Stimulated activated CD4-positive, alpha-beta T cell treated with anti-CD3 and anti-CD28 coated beads, Interleukin-4, amount 100 ng/mL, for 4 hours (primary cell): ENCODE data around the gene LITAF.
"Not testable (repeated sequence)": the region's sequence is repeated elsewhere in the genome, so short reads cannot be mapped to it uniquely, and the experiment has no call there.

Experiments
- DNase-seq, 2 experiments: peaks; one replicate each; pipeline ENCODE4 v3.0.0-alpha.2; 2020

LITAF gene

GRCh38 chr16:11597235-11598095, 10.7 kb upstream of the LITAF start:
- no peak for DNase-seq

GRCh38 chr16:11596572-11597226, 10.0 kb upstream of the LITAF start:
- no peak for DNase-seq

DNA sequence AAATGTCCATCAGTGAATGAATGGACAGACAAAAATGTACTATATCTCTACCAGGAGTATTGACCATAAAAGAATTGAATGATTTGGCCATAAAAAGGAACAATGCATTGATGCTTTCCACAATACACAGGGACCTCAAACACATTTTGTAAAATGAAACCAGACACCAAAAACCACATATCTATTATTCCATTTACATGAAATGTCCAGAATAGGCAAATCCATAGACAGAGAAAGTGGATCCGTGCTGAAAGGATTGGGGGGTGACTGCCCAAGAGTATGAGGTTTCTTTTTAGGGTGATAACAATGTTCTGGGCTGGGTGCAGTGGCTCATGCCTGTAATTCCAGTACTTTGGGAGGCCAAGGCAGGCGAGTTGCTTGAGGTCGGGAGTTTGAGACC, 6.9 kb upstream of the LITAF start:
- no peak for DNase-seq

DNA sequence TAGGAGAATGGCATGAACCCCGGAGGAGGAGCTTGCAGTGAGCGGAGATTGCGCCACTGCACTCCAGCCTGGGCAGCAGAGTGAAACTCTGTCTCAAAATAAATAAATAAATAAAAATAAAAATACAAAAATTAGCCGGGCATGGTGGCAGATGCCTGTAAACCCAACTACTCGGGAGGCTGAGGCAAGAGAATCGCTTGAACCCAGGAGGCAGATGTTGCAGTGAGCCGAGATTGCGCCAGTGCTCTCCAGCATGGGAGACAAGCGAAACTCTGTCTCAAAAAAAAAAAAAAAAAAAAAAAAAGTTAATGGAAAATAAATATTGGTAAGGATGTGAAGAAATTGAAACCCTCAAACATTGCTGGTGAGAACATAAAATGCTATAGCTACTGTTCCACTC, 6.4 kb upstream of the LITAF start:
- not testable (repeated sequence) for DNase-seq

DNA sequence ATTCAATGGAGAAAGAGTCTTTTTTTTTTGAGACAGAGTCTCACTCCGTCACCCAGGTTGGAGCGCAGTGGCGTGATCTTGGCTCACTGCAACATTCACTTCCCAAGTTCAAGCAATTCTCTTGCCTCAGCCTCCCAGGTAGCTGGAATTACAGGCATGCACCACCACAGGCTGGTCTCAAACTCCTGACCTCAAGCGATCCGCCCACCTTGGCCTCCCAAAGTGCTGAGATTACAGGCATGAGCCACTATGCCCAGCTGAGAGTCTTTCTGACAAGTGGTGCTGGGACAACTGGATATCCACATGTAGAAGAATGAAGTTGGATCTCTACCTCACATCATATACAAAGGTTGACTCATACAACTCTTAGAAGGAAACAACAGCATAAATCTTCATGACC, 4.9 kb upstream of the LITAF start:
- DNase-seq, result not testable (repeated sequence)

- DNase-seq, result no peak
Observed at GRCh38 chr16:11589198-11589550, 2.5 kb upstream of the LITAF start.

DNA sequence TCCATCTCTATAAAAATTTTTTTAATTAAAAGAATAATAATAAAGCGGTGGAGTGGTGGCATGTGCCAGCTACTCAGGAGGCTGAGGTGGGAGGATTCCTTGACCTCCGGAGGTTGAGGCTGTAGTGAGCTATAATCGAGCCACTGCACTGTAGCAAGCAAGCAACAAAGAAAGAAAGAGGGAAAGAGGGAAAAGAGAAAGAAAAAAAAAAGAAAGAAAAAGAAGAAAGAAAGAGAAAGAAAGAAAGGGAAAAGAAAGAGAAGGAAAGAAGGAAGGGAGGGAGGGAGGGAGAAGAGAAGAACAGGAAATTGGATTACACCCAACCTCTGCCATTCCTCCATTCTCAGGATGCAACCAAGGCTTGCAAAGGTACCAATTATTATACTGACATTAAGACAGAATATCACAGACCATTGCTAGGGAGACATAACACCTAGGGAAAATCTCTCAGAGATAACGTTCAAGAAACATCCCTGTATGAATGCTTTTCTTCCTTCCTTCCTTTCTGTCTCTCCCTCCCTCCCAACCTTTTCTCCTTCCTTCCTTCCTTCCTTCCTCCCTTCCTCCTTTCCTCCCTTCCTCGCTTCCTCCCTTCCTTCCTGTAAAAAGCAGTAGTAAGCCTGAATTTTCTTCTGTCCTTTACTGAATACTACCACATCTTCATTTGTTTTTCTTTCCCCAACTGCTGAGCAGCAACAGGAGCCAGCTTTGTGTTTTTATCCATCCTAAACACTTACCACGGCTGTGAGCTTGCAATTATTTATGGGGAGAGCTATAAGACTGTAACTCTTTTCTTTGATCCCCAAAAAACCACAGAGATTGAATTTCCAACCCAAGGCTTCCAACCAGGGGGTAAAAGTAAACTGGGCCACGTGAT, 1.8 kb upstream of the LITAF start:
- DNase-seq, result no peak

- DNase-seq, result no peak
Observed at GRCh38 chr16:11587643-11588247, 1.0 kb upstream of the LITAF start.

DNA sequence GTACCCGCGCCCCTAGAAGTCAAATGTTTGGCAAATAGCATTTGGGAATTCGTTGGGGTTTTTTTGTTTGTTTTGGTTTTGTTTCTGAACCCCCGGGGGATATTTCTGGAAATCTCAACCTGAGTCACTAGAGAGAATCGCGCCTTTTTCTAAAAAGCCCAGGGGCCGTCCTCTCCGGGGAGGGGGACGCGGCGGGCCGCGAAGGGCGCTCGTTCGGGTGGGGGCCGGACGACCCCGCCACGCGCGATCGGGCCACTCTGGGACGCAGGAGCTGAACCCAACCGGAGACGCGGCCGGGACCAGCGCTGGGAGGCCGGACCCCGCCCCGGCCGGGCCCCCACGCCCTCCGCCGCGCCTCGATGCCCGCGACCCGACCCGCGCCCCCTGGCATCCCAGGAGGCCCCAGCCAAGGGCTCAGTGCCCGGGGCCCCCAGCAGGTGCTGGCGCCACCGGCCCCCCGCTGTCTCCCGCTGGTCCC, 302 bp downstream of the LITAF start:
- peak in 1 of 2 experiments; percentile 12 for DNase-seq

- peak in 1 of 2 experiments; percentile 15 for DNase-seq
Observed at GRCh38 chr16:11585460-11586377, 1.0 kb downstream of the LITAF start.

DNA sequence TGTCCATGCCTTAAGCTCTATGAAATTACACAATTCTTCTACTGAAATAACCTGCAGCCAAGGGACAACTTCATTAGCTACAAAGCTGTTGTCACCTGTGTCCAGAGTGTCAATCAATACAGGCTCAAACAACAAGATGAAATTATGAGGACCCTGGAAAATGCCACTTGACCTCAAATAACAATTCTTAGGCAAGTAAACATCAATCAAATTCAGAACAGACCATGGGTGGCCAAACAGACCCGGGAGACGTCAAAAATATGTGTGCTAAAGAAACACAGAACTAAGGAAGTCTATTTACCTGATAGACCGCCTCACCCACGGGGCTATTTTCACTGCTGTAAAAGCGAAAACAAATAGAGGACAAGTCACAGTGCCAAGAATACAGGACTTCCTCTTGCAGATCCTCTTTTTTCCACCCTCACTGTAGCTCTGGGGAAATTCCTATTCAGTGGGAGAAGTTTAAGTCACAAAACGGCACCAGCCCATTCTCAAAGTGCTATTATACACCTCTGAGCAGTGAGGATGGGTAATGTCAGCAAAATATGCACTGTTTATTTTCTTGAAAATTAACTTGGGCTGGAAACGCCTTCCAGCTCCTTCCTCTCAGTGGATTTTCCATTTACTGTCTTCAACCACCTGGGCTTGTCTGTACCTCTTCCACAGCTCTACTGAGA, 2.7 kb downstream of the LITAF start:
- no peak for DNase-seq

DNA sequence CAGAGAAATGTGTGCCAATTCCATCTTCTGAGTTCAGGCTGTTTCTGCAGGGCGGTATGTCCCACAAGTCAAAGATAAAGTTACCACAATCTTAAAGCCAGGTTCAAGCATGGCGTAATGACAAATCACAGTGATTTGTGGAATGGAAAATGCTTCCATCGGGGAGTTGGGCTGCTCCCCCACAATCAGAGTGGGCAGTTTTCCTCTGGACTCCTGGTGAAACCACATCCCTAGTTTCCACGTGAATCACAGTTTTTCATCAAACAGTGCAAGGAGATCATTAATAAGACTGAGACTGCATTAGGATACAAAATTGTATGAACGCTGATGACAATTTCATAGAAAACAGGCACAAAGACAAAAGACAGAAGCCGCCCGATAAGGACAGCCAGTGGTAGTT, 3.6 kb downstream of the LITAF start:
- no peak for DNase-seq

GRCh38 chr16:11582157-11582814, 4.4 kb downstream of the LITAF start:
- no peak for DNase-seq

GRCh38 chr16:11581678-11582077, 5.0 kb downstream of the LITAF start:
- DNase-seq, result no peak

DNA sequence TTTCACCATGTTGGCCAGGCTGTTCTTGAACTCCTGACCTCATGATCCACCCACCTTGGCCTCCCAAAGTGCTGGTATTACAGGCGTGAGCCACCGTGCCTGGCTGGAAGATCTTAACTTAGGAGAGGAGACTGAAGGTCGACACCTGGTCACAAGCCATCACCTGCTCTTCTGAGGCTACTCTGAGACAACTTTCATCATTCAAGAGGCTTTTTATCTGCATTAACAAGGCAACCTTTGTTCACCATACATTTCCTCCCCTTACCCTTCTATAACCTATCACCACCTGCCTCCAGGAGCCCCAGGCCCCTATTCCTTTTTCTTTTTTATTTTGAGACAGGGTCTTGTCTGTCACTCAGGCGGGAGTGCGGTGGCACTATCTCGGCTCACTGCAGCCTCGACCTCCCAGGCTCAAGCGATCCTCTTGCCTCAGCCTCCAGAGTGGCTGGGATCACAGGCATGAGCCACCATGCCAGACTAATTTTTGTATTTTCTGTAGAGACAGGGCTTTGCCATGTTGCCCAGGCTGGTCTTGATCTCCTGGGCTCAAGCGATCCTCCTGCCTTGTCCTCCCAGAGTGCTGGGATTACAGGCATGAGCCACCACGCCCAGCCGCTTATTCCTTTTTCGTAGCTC, 6.2 kb downstream of the LITAF start:
- no peak for DNase-seq

GRCh38 chr16:11577290-11577660, 9.4 kb downstream of the LITAF start:
- DNase-seq, result not testable (repeated sequence)

- DNase-seq, result no peak
Observed at GRCh38 chr16:11576427-11577289, 10.1 kb downstream of the LITAF start.

- no peak for DNase-seq
Observed at GRCh38 chr16:11575223-11575589, 11.5 kb downstream of the LITAF start.
